Loucy (cell line): ENCODE results near the gene CYTH3.

ENCODE experiments used
- H2AFZ ChIP-seq: fragments of 200-600 bp; sonication (generic); 2 replicates; pipeline ENCODE4 v1.6.0; 2016; ENCODE audit warnings: antibody characterized with exemption, mild to moderate bottlenecking, low read length, moderate library complexity
- H3F3A ChIP-seq: fragments of 200-600 bp; 2 replicates; pipeline ENCODE4 v1.6.0; 2016; ENCODE audit warnings: antibody characterized with exemption, low read depth, mild to moderate bottlenecking
- H3K27me3 ChIP-seq: fragments of 200-600 bp; sonication (generic); 2 replicates; pipeline ENCODE4 v1.6.1; 2014; ENCODE audit warnings: low read length, mild to moderate bottlenecking; ENCODE audit not compliant: insufficient read depth, poor library complexity, severe bottlenecking
- H3K36me3 ChIP-seq: fragments of 200-600 bp; sonication (generic); 2 replicates; pipeline ENCODE4 v1.6.1; 2016; ENCODE audit warnings: low read length; ENCODE audit not compliant: insufficient read depth
- H3K4me1 ChIP-seq: fragments of 200-600 bp; sonication (generic); 2 replicates; pipeline ENCODE4 v1.5.1; 2014; ENCODE audit warnings: low read length, mild to moderate bottlenecking; ENCODE audit not compliant: insufficient read depth, poor library complexity, severe bottlenecking
- H3K4me2 ChIP-seq: fragments of 200-600 bp; sonication (generic); 2 replicates; pipeline ENCODE4 v1.6.0; 2014; ENCODE audit warnings: antibody characterized with exemption, low read length, low read depth, mild to moderate bottlenecking; ENCODE audit not compliant: poor library complexity, severe bottlenecking
- H3K4me3 ChIP-seq: fragments of 200-600 bp; sonication (generic); 2 replicates; pipeline ENCODE4 v1.5.1; 2014; ENCODE audit warnings: low read length, mild to moderate bottlenecking, mixed read lengths; ENCODE audit not compliant: poor library complexity, severe bottlenecking
- H3K79me2 ChIP-seq: fragments of 200-600 bp; sonication (generic); 2 replicates; pipeline ENCODE4 v1.6.1; 2014; ENCODE audit warnings: low read length; ENCODE audit not compliant: insufficient read depth
- H3K9ac ChIP-seq: fragments of 200-600 bp; sonication (generic); 2 replicates; pipeline ENCODE4 v1.6.0; 2014; ENCODE audit warnings: mild to moderate bottlenecking, low read depth, low read length, moderate library complexity; ENCODE audit not compliant: poor library complexity, severe bottlenecking
- H3K9me2 ChIP-seq: fragments of 200-600 bp; sonication (generic); replicated peaks from 2 replicates; pipeline ENCODE4 v1.6.1; 2016; ENCODE audit warnings: low read depth, low read length, mixed read lengths
- H3K9me3 ChIP-seq: fragments of 200-600 bp; sonication (generic); 2 replicates; pipeline ENCODE4 v1.6.1; 2014; ENCODE audit warnings: mild to moderate bottlenecking, antibody characterized with exemption, low read length, low read depth; ENCODE audit not compliant: insufficient read depth
- H4K20me1 ChIP-seq: fragments of 200-600 bp; sonication (generic); 2 replicates; pipeline ENCODE4 v1.6.0; 2014; ENCODE audit warnings: antibody characterized with exemption, low read length, mild to moderate bottlenecking; ENCODE audit not compliant: insufficient read depth, poor library complexity, severe bottlenecking
- CTCF ChIP-seq: fragments of 200-600 bp; sonication (generic); conservative IDR thresholded peaks from 2 replicates; pipeline ENCODE4 v1.5.1; 2014; ENCODE audit warnings: mild to moderate bottlenecking, antibody characterized with exemption, low read length
- EZH2phosphoT487 ChIP-seq: fragments of 200-600 bp; IDR thresholded peaks from 2 replicates; pipeline ENCODE4 v1.6.1; 2018; ENCODE audit warnings: antibody characterized with exemption, mild to moderate bottlenecking, moderate library complexity, borderline replicate concordance

Gene CYTH3

GRCh38 chr7:6244021-6244420 lies 28.4 kb downstream of the CYTH3 start:
- H3K79me2 ChIP-seq, result no peaks in the 10 kb centered on the region
- H2AFZ ChIP-seq, result no peak overlapping the region
- no peaks in the 10 kb centered on the region for H3K9me3 ChIP-seq
- no peaks in the 10 kb centered on the region for H3F3A ChIP-seq
- H3K4me3 ChIP-seq, result no peak overlapping the region
- TF ChIP-seq CTCF (no peak), EZH2phosphoT487 (no peak)
- peaks cover 4% of the 10 kb centered on the region for H3K4me1 ChIP-seq
- H3K4me2 ChIP-seq, result no peak overlapping the region
- H3K9ac ChIP-seq, result no peak overlapping the region
- no peaks in the 10 kb centered on the region for H4K20me1 ChIP-seq
- H3K27me3 ChIP-seq, result no peaks in the 10 kb centered on the region
- H3K9me2 ChIP-seq, result no peaks in the 10 kb centered on the region
- no peaks in the 10 kb centered on the region for H3K36me3 ChIP-seq

GRCh38 chr7:6243168-6243567 lies 29.3 kb downstream of the CYTH3 start:
- no peaks in the 10 kb centered on the region for H3K79me2 ChIP-seq
- no peaks in the 10 kb centered on the region for H4K20me1 ChIP-seq
- H3K9me3 ChIP-seq, result no peaks in the 10 kb centered on the region
- no peak overlapping the region for H3K4me2 ChIP-seq
- no peaks in the 10 kb centered on the region for H3F3A ChIP-seq
- H3K4me1 ChIP-seq, result peaks cover 4% of the 10 kb centered on the region
- H3K36me3 ChIP-seq, result no peaks in the 10 kb centered on the region
- H3K9me2 ChIP-seq, result no peaks in the 10 kb centered on the region
- TF ChIP-seq CTCF (no peak), EZH2phosphoT487 (no peak)
- no peak overlapping the region for H2AFZ ChIP-seq
- H3K9ac ChIP-seq, result no peak overlapping the region
- no peaks in the 10 kb centered on the region for H3K27me3 ChIP-seq
- H3K4me3 ChIP-seq, result no peak overlapping the region

GRCh38 chr7:6242561-6242960 lies 29.9 kb downstream of the CYTH3 start:
- Histone ChIP-seq H3K79me2 (no peaks in the 10 kb centered on the region), H4K20me1 (no peaks in the 10 kb centered on the region), H3F3A (no peaks in the 10 kb centered on the region), H3K27me3 (no peaks in the 10 kb centered on the region), H3K36me3 (no peaks in the 10 kb centered on the region), H3K4me2 (no peak overlapping the region), H3K4me1 (peaks cover 4% of the 10 kb centered on the region), H3K9me2 (no peaks in the 10 kb centered on the region), H3K9ac (no peak overlapping the region), H3K4me3 (no peak overlapping the region), H3K9me3 (no peaks in the 10 kb centered on the region), H2AFZ (no peak overlapping the region)
- TF ChIP-seq CTCF (no peak), EZH2phosphoT487 (no peak)
